SK-N-SH treated with all-trans-retinoic acid at 6 μM for 48 hours (cell line): Measurements from ENCODE around the gene FARP1.

Experiments used
- ESRRG ChIP-seq: fragments of 250-450 bp; sonication (Bioruptor Pico); IDR thresholded peaks from 2 replicates; pipeline ENCODE4 v1.6.1; 2021; ENCODE audit warnings: mild to moderate bottlenecking
- ISL1 ChIP-seq: fragments of 250-450 bp; sonication (Bioruptor Pico); IDR thresholded peaks from 2 replicates; pipeline ENCODE4 v2.1.2; 2022; ENCODE audit warnings: mild to moderate bottlenecking, moderate library complexity
- OSR1 ChIP-seq: fragments of 250-450 bp; sonication (Bioruptor Pico); IDR thresholded peaks from 2 replicates; pipeline ENCODE4 v1.8.0; 2022; ENCODE audit warnings: moderate library complexity, mild to moderate bottlenecking, inconsistent platforms
- PPARA ChIP-seq: fragments of 250-450 bp; sonication (Bioruptor Pico); IDR thresholded peaks from 2 replicates; pipeline ENCODE4 v1.5.0; 2020; ENCODE audit warnings: mild to moderate bottlenecking, borderline replicate concordance
- SNAI2 ChIP-seq: fragments of 250-450 bp; sonication (Bioruptor Pico); IDR thresholded peaks from 2 replicates; pipeline ENCODE4 v1.5.0; 2020; ENCODE audit warnings: mild to moderate bottlenecking, moderate library complexity
- TOX ChIP-seq: fragments of 250-450 bp; sonication (Bioruptor Pico); IDR thresholded peaks from 2 replicates; pipeline ENCODE4 v1.8.0; 2021; ENCODE audit warnings: mild to moderate bottlenecking, moderate library complexity, borderline replicate concordance
- ZFP3 ChIP-seq: fragments of 250-450 bp; sonication (Bioruptor Pico); IDR thresholded peaks from 2 replicates; pipeline ENCODE4 v1.5.0; 2020; ENCODE audit warnings: mild to moderate bottlenecking, moderate library complexity
- TF ChIP-seq, protein P1 (sequence below): fragments of 250-450 bp; sonication (Bioruptor Pico); IDR thresholded peaks from 2 replicates; pipeline ENCODE4 v1.8.0; 2021; ENCODE audit warnings: low read depth, mild to moderate bottlenecking, moderate library complexity, borderline replicate concordance
- TF ChIP-seq, protein P2 (sequence below): fragments of 250-450 bp; sonication (Bioruptor Pico); IDR thresholded peaks from 2 replicates; pipeline ENCODE4 v1.5.1; 2020; ENCODE audit warnings: low read depth, mild to moderate bottlenecking, moderate library complexity
- TF ChIP-seq, protein P3 (sequence below): fragments of 250-450 bp; sonication (Bioruptor Pico); IDR thresholded peaks from 2 replicates; pipeline ENCODE4 v1.5.1; 2021; ENCODE audit warnings: mild to moderate bottlenecking, moderate library complexity
- TF ChIP-seq, protein P4 (sequence below): fragments of 250-450 bp; sonication (Bioruptor Pico); IDR thresholded peaks from 2 replicates; pipeline ENCODE4 v1.8.0; 2020; ENCODE audit warnings: mild to moderate bottlenecking, moderate library complexity, borderline replicate concordance

- TF ChIP-seq SNAI2: no peak
- no peak for TF ChIP-seq PPARA (CRISPR knock-in tag)
- no peak for TF ChIP-seq ZFP3 (CRISPR knock-in tag)
- TF ChIP-seq OSR1 (CRISPR knock-in tag): no peak
- TF ChIP-seq, protein P1, sequence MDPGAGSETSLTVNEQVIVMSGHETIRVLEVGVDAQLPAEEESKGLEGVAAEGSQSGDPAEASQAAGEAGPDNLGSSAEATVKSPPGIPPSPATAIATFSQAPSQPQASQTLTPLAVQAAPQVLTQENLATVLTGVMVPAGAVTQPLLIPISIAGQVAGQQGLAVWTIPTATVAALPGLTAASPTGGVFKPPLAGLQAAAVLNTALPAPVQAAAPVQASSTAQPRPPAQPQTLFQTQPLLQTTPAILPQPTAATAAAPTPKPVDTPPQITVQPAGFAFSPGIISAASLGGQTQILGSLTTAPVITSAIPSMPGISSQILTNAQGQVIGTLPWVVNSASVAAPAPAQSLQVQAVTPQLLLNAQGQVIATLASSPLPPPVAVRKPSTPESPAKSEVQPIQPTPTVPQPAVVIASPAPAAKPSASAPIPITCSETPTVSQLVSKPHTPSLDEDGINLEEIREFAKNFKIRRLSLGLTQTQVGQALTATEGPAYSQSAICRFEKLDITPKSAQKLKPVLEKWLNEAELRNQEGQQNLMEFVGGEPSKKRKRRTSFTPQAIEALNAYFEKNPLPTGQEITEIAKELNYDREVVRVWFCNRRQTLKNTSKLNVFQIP: no peak
- TF ChIP-seq, protein P2, sequence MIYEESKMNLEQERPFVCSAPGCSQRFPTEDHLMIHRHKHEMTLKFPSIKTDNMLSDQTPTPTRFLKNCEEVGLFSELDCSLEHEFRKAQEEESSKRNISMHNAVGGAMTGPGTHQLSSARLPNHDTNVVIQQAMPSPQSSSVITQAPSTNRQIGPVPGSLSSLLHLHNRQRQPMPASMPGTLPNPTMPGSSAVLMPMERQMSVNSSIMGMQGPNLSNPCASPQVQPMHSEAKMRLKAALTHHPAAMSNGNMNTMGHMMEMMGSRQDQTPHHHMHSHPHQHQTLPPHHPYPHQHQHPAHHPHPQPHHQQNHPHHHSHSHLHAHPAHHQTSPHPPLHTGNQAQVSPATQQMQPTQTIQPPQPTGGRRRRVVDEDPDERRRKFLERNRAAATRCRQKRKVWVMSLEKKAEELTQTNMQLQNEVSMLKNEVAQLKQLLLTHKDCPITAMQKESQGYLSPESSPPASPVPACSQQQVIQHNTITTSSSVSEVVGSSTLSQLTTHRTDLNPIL: no peak
- TF ChIP-seq ESRRG (CRISPR knock-in tag): no peak
- no peak for TF ChIP-seq TOX (CRISPR knock-in tag)
- TF ChIP-seq, protein P3, sequence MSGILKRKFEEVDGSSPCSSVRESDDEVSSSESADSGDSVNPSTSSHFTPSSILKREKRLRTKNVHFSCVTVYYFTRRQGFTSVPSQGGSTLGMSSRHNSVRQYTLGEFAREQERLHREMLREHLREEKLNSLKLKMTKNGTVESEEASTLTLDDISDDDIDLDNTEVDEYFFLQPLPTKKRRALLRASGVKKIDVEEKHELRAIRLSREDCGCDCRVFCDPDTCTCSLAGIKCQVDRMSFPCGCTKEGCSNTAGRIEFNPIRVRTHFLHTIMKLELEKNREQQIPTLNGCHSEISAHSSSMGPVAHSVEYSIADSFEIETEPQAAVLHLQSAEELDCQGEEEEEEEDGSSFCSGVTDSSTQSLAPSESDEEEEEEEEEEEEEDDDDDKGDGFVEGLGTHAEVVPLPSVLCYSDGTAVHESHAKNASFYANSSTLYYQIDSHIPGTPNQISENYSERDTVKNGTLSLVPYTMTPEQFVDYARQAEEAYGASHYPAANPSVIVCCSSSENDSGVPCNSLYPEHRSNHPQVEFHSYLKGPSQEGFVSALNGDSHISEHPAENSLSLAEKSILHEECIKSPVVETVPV (CRISPR knock-in tag): no peak
- TF ChIP-seq ISL1 (CRISPR knock-in tag): no peak
- TF ChIP-seq, protein P4, sequence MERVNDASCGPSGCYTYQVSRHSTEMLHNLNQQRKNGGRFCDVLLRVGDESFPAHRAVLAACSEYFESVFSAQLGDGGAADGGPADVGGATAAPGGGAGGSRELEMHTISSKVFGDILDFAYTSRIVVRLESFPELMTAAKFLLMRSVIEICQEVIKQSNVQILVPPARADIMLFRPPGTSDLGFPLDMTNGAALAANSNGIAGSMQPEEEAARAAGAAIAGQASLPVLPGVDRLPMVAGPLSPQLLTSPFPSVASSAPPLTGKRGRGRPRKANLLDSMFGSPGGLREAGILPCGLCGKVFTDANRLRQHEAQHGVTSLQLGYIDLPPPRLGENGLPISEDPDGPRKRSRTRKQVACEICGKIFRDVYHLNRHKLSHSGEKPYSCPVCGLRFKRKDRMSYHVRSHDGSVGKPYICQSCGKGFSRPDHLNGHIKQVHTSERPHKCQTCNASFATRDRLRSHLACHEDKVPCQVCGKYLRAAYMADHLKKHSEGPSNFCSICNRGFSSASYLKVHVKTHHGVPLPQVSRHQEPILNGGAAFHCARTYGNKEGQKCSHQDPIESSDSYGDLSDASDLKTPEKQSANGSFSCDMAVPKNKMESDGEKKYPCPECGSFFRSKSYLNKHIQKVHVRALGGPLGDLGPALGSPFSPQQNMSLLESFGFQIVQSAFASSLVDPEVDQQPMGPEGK (CRISPR knock-in tag): no peak
Observed at GRCh38 chr13:98105929-98106336, 37.0 kb upstream of the FARP1 start.
